ENCODE measurements around the gene GNG7.
"Not testable (repeated sequence)": the region's sequence is repeated elsewhere in the genome, so short reads cannot be mapped to it uniquely, and the experiment has no call there.

The GNG7 gene

GRCh38 chr19:2668175-2668763, 34.2 kb downstream of the GNG7 start:
- DNase-seq: no peak

- DNase-seq: not testable (repeated sequence)
These were observed 35.1 kb downstream of the GNG7 start for GRCh38 chr19:2667349-2667748.

GRCh38 chr19:2666344-2666994, 36.0 kb downstream of the GNG7 start:
- DNase-seq: no peak

- DNase-seq: no peak
These were observed 37.4 kb downstream of the GNG7 start for GRCh38 chr19:2665103-2665502.

GRCh38 chr19:2663920-2664571, 38.4 kb downstream of the GNG7 start:
- DNase-seq: no peak

- no peak for DNase-seq
These were observed 40.9 kb downstream of the GNG7 start for GRCh38 chr19:2661615-2662014.

GRCh38 chr19:2659856-2660432, 42.5 kb downstream of the GNG7 start:
- DNase-seq: no peak

- no peak for DNase-seq
These were observed 46.0 kb downstream of the GNG7 start for GRCh38 chr19:2656533-2656932.

- DNase-seq: no peak
These were observed 48.5 kb downstream of the GNG7 start for GRCh38 chr19:2653710-2654707.

GRCh38 chr19:2653218-2653617, 49.3 kb downstream of the GNG7 start:
- DNase-seq: no peak

- DNase-seq: no peak
These were observed 49.9 kb downstream of the GNG7 start for GRCh38 chr19:2652504-2653099.

- DNase-seq: not testable (repeated sequence)
These were observed 51.3 kb downstream of the GNG7 start for GRCh38 chr19:2651002-2651733.

- no peak for DNase-seq
These were observed 52.0 kb downstream of the GNG7 start for GRCh38 chr19:2650515-2650914.

GRCh38 chr19:2648528-2648937, 54.0 kb downstream of the GNG7 start:
- peak; percentile 90 for DNase-seq

GRCh38 chr19:2648099-2648498, 54.4 kb downstream of the GNG7 start:
- DNase-seq: no peak

GRCh38 chr19:2646866-2647535, 55.5 kb downstream of the GNG7 start:
- no peak for DNase-seq

GRCh38 chr19:2645826-2646225, 56.7 kb downstream of the GNG7 start:
- DNase-seq: no peak

GRCh38 chr19:2643123-2643737, 59.3 kb downstream of the GNG7 start:
- DNase-seq: not testable (repeated sequence)

GRCh38 chr19:2641332-2641698, 61.2 kb downstream of the GNG7 start:
- no peak for DNase-seq

- DNase-seq: no peak
These were observed 61.7 kb downstream of the GNG7 start for GRCh38 chr19:2640563-2641331.

All from activated CD8-positive, alpha-beta memory T cell treated with anti-CD3 and anti-CD28 coated beads for 24 hours (primary cell).